Liver (tissue), 9 donors: ENCODE data around the gene NUDT21. TPM values are rescaled to one million over a fixed set of nuclear protein-coding genes. Genes with fewer than 3 reads are reported as not detected.

Experiments
- DNase-seq: peaks from one replicate; pipeline ENCODE4 v3.0.0-alpha.2; 2017; ENCODE audit warnings: low spot score
- H3K27ac ChIP-seq, 2 donors: one replicate each; pipeline ENCODE4 v1.7.0; 2013; ENCODE audit warnings: inconsistent platforms in 2 of 2, low read length in 2 of 2, control low read depth in 1 of 2, low read depth in 1 of 2, mild to moderate bottlenecking in 1 of 2
- H3K27me3 ChIP-seq, 4 donors: one replicate each; pipeline versions ENCODE4 v1.6.1 to v1.7.0; 2013; ENCODE audit warnings: low read length in 3 of 4, inconsistent platforms in 1 of 4, mild to moderate bottlenecking in 1 of 4, moderate library complexity in 1 of 4; ENCODE audit not compliant: control insufficient read depth in 4 of 4, insufficient read depth in 4 of 4
- H3K36me3 ChIP-seq, 4 donors: one replicate each; pipeline versions ENCODE4 v1.6.1 to v1.7.0; 2013; ENCODE audit warnings: low read length in 3 of 4, mild to moderate bottlenecking in 3 of 4, low read depth in 1 of 4, moderate library complexity in 1 of 4; ENCODE audit not compliant: control insufficient read depth in 4 of 4, insufficient read depth in 3 of 4
- H3K4me1 ChIP-seq, 4 donors: one replicate each; pipeline versions ENCODE4 v1.6.1 to v1.7.0; 2013; ENCODE audit warnings: low read length in 3 of 4, mild to moderate bottlenecking in 3 of 4, moderate library complexity in 1 of 4; ENCODE audit not compliant: control insufficient read depth in 4 of 4, insufficient read depth in 4 of 4
- H3K4me3 ChIP-seq, 3 donors: one replicate each; pipeline versions ENCODE4 v1.6.1 to v1.7.0; 2013; ENCODE audit warnings: low read length in 3 of 3, control low read depth in 1 of 3, low read depth in 1 of 3, mild to moderate bottlenecking in 1 of 3
- H3K9ac ChIP-seq, 2 donors: one replicate each; pipeline ENCODE4 v1.7.0; 2013; ENCODE audit warnings: low read length in 2 of 2, mild to moderate bottlenecking in 2 of 2, moderate library complexity in 2 of 2, control low read depth in 1 of 2, low read depth in 1 of 2
- H3K9me3 ChIP-seq, 4 donors: one replicate each; pipeline versions ENCODE4 v1.6.1 to v1.7.0; 2013; ENCODE audit warnings: low read length in 3 of 4; ENCODE audit not compliant: control insufficient read depth in 4 of 4
- FOXA2 ChIP-seq: IDR thresholded peaks from 2 replicates; pipeline ENCODE4 v1.6.1; 2016; ENCODE audit warnings: antibody characterized with exemption
- GABPA ChIP-seq, 2 donors: IDR thresholded peaks in 1 of 2; conservative IDR thresholded peaks in 1 of 2; 2 replicates each; pipeline ENCODE4 v1.6.1; 2016; ENCODE audit warnings: antibody characterized with exemption in 2 of 2, mild to moderate bottlenecking in 1 of 2, moderate library complexity in 1 of 2
- HNF4A ChIP-seq, 2 donors: conservative IDR thresholded peaks; 2 replicates each; pipeline ENCODE4 v1.6.1; 2016; ENCODE audit warnings: antibody characterized with exemption in 2 of 2, mild to moderate bottlenecking in 2 of 2
- JUND ChIP-seq, 2 donors: IDR thresholded peaks; 2 replicates each; pipeline ENCODE4 v1.6.1; 2016; ENCODE audit warnings: antibody characterized with exemption in 2 of 2
- NR2F2 ChIP-seq: IDR thresholded peaks from 2 replicates; pipeline ENCODE4 v1.6.1; 2016; ENCODE audit warnings: antibody characterized with exemption
- RAD21 ChIP-seq, 2 donors: IDR thresholded peaks; 2 replicates each; pipeline ENCODE4 v1.6.1; 2016; ENCODE audit warnings: antibody characterized with exemption in 2 of 2, mild to moderate bottlenecking in 2 of 2
- RXRA ChIP-seq, 2 donors: IDR thresholded peaks; 2 replicates each; pipeline ENCODE4 v1.6.1; 2017 to 2018; ENCODE audit warnings: antibody characterized with exemption in 2 of 2, mild to moderate bottlenecking in 1 of 2
- SP1 ChIP-seq: IDR thresholded peaks from 2 replicates; pipeline ENCODE4 v1.6.1; 2018; ENCODE audit warnings: antibody characterized with exemption, mild to moderate bottlenecking
- TAF1 ChIP-seq: conservative IDR thresholded peaks from 2 replicates; pipeline ENCODE4 v1.6.1; 2016; ENCODE audit warnings: antibody characterized with exemption, mild to moderate bottlenecking
- YY1 ChIP-seq: IDR thresholded peaks from 2 replicates; pipeline ENCODE4 v1.6.1; 2016; ENCODE audit warnings: antibody characterized with exemption, mild to moderate bottlenecking
- WGBS: extraction: QIAGEN DNeasy Blood & Tissue Kit; methylation state at CpG from one replicate; pipeline ENCODE4 v1.1.7; 2013; 5-methylcytosine and 5-hydroxymethylcytosine counted together
- polyA plus RNA-seq, 2 donors: library from polyadenylated mRNA; stranded (reverse) in 1 of 2; unstranded in 1 of 2; fragments of 200-250 nt in 1 of 2; fragments of >200 nt in 1 of 2; fragmentation: Nextera tagmentation in 1 of 2; extraction: Ambion mirVana in 1 of 2; gene quantifications; one replicate each; pipeline versions ENCODE4 v1.2.1 to v1.2.3, GENCODE V29; 2013 to 2015
- total RNA-seq, 2 donors: library from RNA; depleted of rRNA; stranded (reverse); fragments of >200 nt; gene quantifications; one replicate each; pipeline ENCODE4 v1.2.3, GENCODE V29; 2014
- TF ChIP-seq, protein P1 (sequence below): fragments of 150-350 bp; IDR thresholded peaks from 2 replicates; pipeline ENCODE4 v1.5.1; 2017; ENCODE audit warnings: improper control_type of control experiment, low read depth, low read length; ENCODE audit not compliant: missing input control
- TF ChIP-seq, protein P2 (sequence below): IDR thresholded peaks from 2 replicates; pipeline ENCODE4 v1.6.1; 2016; ENCODE audit warnings: antibody characterized with exemption
- TF ChIP-seq, protein P3 (sequence below): IDR thresholded peaks from 2 replicates; pipeline ENCODE4 v1.6.1; 2016; ENCODE audit warnings: antibody characterized with exemption, mild to moderate bottlenecking
- donor health status: healthy.
- donor health status: healthy.
- donor health status: healthy.
- donor health status: healthy.
- donor health status: healthy.

NUDT21 gene
- total and polyA plus RNA-seq, 4 donors, result 19.3 to 43.9 (median 27.2) TPM

DNA sequence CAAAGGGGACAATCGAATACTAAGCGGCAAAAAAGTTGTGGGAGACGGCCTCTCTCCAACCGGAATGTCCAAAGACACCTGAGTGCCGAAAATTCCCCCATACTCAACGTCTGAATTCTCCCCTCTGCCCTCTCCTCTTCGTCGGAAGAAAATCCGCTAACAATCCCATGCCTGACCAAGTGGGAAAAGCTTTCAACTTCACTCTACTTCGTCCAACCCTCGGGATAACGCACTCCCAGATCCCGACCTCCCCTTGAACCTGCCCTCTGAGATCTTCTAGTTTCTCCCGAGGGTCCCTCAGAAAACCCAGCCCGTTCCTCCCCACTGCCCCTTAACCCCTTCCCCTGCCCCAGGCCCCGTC lies 26.7 kb downstream of the NUDT21 start (continued):
- TF ChIP-seq, protein P1, sequence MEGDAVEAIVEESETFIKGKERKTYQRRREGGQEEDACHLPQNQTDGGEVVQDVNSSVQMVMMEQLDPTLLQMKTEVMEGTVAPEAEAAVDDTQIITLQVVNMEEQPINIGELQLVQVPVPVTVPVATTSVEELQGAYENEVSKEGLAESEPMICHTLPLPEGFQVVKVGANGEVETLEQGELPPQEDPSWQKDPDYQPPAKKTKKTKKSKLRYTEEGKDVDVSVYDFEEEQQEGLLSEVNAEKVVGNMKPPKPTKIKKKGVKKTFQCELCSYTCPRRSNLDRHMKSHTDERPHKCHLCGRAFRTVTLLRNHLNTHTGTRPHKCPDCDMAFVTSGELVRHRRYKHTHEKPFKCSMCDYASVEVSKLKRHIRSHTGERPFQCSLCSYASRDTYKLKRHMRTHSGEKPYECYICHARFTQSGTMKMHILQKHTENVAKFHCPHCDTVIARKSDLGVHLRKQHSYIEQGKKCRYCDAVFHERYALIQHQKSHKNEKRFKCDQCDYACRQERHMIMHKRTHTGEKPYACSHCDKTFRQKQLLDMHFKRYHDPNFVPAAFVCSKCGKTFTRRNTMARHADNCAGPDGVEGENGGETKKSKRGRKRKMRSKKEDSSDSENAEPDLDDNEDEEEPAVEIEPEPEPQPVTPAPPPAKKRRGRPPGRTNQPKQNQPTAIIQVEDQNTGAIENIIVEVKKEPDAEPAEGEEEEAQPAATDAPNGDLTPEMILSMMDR, result no peak
- TF ChIP-seq YY1, result no peak
- TF ChIP-seq, protein P2, sequence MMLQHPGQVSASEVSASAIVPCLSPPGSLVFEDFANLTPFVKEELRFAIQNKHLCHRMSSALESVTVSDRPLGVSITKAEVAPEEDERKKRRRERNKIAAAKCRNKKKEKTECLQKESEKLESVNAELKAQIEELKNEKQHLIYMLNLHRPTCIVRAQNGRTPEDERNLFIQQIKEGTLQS, result no peak
- no peak for TF ChIP-seq JUND (IDR thresholded peaks at IDR 0.05)

DNA sequence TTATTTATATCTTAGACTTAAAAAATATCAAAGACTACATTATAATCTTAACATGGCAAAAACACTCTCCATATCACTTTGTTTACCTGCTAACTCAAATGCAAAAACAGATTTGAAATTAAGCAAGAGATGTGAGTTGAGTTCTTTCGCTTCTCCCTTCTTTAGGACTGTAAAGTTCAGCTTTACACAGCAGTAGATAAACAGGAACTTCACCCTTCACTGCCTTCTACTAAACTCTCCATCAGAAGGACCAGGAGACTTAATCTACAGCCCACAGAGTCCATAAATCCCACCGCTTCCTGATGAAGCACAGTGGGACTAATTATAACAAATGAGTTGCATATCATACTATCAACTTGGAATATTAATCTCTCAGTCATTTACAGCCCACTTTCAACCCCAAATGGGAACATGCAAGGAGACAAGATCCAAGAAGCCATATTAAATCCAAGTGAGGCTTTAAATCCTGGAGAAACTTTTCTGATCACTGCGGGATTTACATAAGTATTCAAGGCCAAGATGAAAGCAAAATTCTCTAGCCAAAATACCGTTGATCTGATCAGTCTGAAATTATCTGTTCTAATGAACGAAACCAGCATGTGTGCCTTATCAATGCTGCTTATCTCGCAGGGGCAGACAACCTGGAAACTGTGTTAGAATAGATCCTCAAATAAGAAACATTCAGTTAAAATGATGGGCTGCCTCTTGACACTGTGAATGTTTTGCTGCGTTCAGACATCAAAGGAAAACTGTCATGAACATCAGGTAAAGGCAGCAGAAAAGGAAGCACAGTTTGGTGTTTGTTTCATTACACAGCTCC lies 27.3 kb downstream of the NUDT21 start:
- peak overlapping the region; percentile 79 to 82 for H3K27ac ChIP-seq
- peak overlapping the region; percentile 59 to 99 (median 86) for H3K4me3 ChIP-seq
- H3K27me3 ChIP-seq, result no peaks in the 10 kb centered on the region
- H3K9me3 ChIP-seq, result no peaks in the 10 kb centered on the region
- H3K4me1 ChIP-seq, result peaks cover 9 to 25% (median 17%) of the 10 kb centered on the region in 4 donors
- peak overlapping the region; percentile 42 to 97 for H3K9ac ChIP-seq
- DNase-seq, result no peak
- TF ChIP-seq, protein P3, sequence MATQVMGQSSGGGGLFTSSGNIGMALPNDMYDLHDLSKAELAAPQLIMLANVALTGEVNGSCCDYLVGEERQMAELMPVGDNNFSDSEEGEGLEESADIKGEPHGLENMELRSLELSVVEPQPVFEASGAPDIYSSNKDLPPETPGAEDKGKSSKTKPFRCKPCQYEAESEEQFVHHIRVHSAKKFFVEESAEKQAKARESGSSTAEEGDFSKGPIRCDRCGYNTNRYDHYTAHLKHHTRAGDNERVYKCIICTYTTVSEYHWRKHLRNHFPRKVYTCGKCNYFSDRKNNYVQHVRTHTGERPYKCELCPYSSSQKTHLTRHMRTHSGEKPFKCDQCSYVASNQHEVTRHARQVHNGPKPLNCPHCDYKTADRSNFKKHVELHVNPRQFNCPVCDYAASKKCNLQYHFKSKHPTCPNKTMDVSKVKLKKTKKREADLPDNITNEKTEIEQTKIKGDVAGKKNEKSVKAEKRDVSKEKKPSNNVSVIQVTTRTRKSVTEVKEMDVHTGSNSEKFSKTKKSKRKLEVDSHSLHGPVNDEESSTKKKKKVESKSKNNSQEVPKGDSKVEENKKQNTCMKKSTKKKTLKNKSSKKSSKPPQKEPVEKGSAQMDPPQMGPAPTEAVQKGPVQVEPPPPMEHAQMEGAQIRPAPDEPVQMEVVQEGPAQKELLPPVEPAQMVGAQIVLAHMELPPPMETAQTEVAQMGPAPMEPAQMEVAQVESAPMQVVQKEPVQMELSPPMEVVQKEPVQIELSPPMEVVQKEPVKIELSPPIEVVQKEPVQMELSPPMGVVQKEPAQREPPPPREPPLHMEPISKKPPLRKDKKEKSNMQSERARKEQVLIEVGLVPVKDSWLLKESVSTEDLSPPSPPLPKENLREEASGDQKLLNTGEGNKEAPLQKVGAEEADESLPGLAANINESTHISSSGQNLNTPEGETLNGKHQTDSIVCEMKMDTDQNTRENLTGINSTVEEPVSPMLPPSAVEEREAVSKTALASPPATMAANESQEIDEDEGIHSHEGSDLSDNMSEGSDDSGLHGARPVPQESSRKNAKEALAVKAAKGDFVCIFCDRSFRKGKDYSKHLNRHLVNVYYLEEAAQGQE, result peak; percentile 23
- TF ChIP-seq NR2F2 (no peak), SP1 (peak; percentile 10), RAD21 (IDR thresholded peaks at IDR 0.05) (peak in 1 of 2 donors; percentile 12), TAF1 (no peak), JUND (IDR thresholded peaks at IDR 0.05) (no peak), RXRA (IDR thresholded peaks at IDR 0.05) (peak in 1 of 2 donors; percentile 40), FOXA2 (peak; percentile 46), HNF4A (conservative IDR thresholded peaks at IDR 0.05) (peak; percentile 15 to 55), GABPA (IDR thresholded peaks at IDR 0.05 in 1 of 2, conservative IDR thresholded peaks at IDR 0.05 in 1 of 2) (no peak), YY1 (peak; percentile 47)
- TF ChIP-seq, protein P1, result no peak
- no peaks in the 10 kb centered on the region for H3K36me3 ChIP-seq
- WGBS, result 9% methylated on average over 7 of the region's 7 CpGs
